DMS53 treated with DMSO at 0.1 percent for 48 hours (cell line): ENCODE results near the gene R3HCC1L.

ENCODE experiments used
- DNase-seq: peaks from one replicate; lab custom pipeline; 2025; ENCODE audit not compliant: unreplicated experiment; lab: John Stamatoyannopoulos, UW

R3HCC1L gene

GRCh38 chr10:98257961-98258360 is 123.5 kb downstream of the R3HCC1L start:
- no peak for DNase-seq

- DNase-seq, result no peak
These were observed 124.4 kb downstream of the R3HCC1L start for GRCh38 chr10:98258683-98259454.

GRCh38 chr10:98259606-98260315 is 125.3 kb downstream of the R3HCC1L start:
- DNase-seq, result no peak

GRCh38 chr10:98260350-98260749 is 125.9 kb downstream of the R3HCC1L start:
- no peak for DNase-seq

- no peak for DNase-seq
These were observed 126.3 kb downstream of the R3HCC1L start for GRCh38 chr10:98260752-98261151.

GRCh38 chr10:98261436-98262277 is 127.2 kb downstream of the R3HCC1L start:
- no peak for DNase-seq

GRCh38 chr10:98262571-98262970 is 128.1 kb downstream of the R3HCC1L start:
- peak; percentile 15 for DNase-seq

- no peak for DNase-seq
These were observed 128.6 kb downstream of the R3HCC1L start for GRCh38 chr10:98263088-98263487.

- DNase-seq, result no peak
These were observed 130.1 kb downstream of the R3HCC1L start for GRCh38 chr10:98264378-98265065.

GRCh38 chr10:98265403-98266378 is 131.2 kb downstream of the R3HCC1L start:
- no peak for DNase-seq

GRCh38 chr10:98266647-98267046 is 132.2 kb downstream of the R3HCC1L start:
- DNase-seq, result no peak

GRCh38 chr10:98267069-98267893 is 132.8 kb downstream of the R3HCC1L start:
- DNase-seq, result no peak

GRCh38 chr10:98267894-98268693 is 133.6 kb downstream of the R3HCC1L start, which contains the start of gene LOXL4:
TSS of gene LOXL4 (minus strand) at chr10:98268194. CDS start at chr10:98263019, 5,175 bp downstream.
- DNase-seq, result no peak

- DNase-seq, result no peak
These were observed 134.4 kb downstream of the R3HCC1L start for GRCh38 chr10:98268694-98269431.

GRCh38 chr10:98269435-98269912 is 135.0 kb downstream of the R3HCC1L start:
- DNase-seq, result no peak

- no peak for DNase-seq
These were observed 135.8 kb downstream of the R3HCC1L start for GRCh38 chr10:98270073-98270740.

GRCh38 chr10:98270786-98271185 is 136.3 kb downstream of the R3HCC1L start:
- no peak for DNase-seq
